Adrenal gland (tissue), 12 donors: ENCODE data around the gene ZCCHC7. TPM values are rescaled to one million over a fixed set of nuclear protein-coding genes. Genes with fewer than 3 reads are reported as not detected.

Experiments
- DNase-seq, 7 donors: peaks; one replicate each; pipeline ENCODE4 v3.0.0-alpha.2; 2019 to 2020
- H3K27ac ChIP-seq, 5 donors: fragments of 200-600 bp; sonication (generic) in 4 of 5; 1 replicate in 3 of 5; 2 replicates in 2 of 5; pipeline versions ENCODE4 v1.5.1 to v1.8.0; 2016 to 2020; ENCODE audit warnings: mild to moderate bottlenecking in 1 of 5
- H3K27me3 ChIP-seq: fragments of 200-600 bp; 2 replicates; pipeline ENCODE4 v1.8.0; 2021
- H3K36me3 ChIP-seq, 2 donors: fragments of 200-600 bp; replicated peaks in 1 of 2; 1 replicate in 1 of 2; 2 replicates in 1 of 2; pipeline versions ENCODE4 v1.5.1 to v1.8.0; 2018 to 2022
- H3K4me1 ChIP-seq, 2 donors: fragments of 200-600 bp; replicated peaks in 1 of 2; 1 replicate in 1 of 2; 2 replicates in 1 of 2; pipeline versions ENCODE4 v1.5.1 to v1.8.0; 2018 to 2021
- H3K4me3 ChIP-seq, 4 donors: fragments of 200-600 bp; sonication (generic) in 3 of 4; one replicate each; pipeline ENCODE4 v1.5.1; 2016 to 2018
- H3K9me3 ChIP-seq, 3 donors: fragments of 200-600 bp; sonication (generic) in 1 of 3; replicated peaks in 1 of 3; 1 replicate in 2 of 3; 2 replicates in 1 of 3; pipeline versions ENCODE4 v1.5.1 to v1.8.0; 2016 to 2021
- CTCF ChIP-seq, 6 experiments: fragments of 450-650 bp in 4 of 6; fragments of 200-600 bp in 2 of 6; sonication (generic) in 1 of 6; IDR thresholded peaks; 1 replicate in 5 of 6; 2 replicates in 1 of 6; pipeline versions ENCODE4 v1.5.1 to v1.8.0; 2016 to 2021; ENCODE audit warnings: antibody characterized with exemption in 6 of 6, mild to moderate bottlenecking in 2 of 6, moderate library complexity in 1 of 6
- POLR2A ChIP-seq, 2 donors: fragments of 450-650 bp; IDR thresholded peaks; one replicate each; pipeline ENCODE4 v1.6.1; 2017; ENCODE audit warnings: antibody characterized with exemption in 2 of 2, mild to moderate bottlenecking in 2 of 2, moderate library complexity in 1 of 2
- WGBS, 4 donors: extraction: QIAGEN DNeasy Blood & Tissue Kit in 2 of 4; methylation state at CpG; one replicate each; pipeline versions ENCODE4 v1.1.5 to v1.1.7; 2013 to 2017; 5-methylcytosine and 5-hydroxymethylcytosine counted together
- intact Hi-C, 2 donors: fragments of 100-400 bp; cut with DNase I; formaldehyde crosslinking; loops; one replicate each; pipeline versions ENCODE4 v1.14.1 to v1.15.0; 2022 to 2023
- polyA plus RNA-seq, 3 donors: library from polyadenylated mRNA; stranded (reverse); fragments of 200-250 nt in 2 of 3; fragments of 350-450 nt in 1 of 3; fragmentation: Illumina TruSeq in 1 of 3; extraction: RNeasy Lipid Tissue Mini Kit (QIAGEN cat#74804) in 1 of 3; gene quantifications; one replicate each; pipeline ENCODE4 v1.2.3, GENCODE V29; 2013 to 2014
- total RNA-seq, 9 donors: library from RNA; depleted of rRNA in 4 of 9; stranded (reverse); fragments of >200 nt in 4 of 9; fragments of 120-200 nt in 1 of 9; fragmentation: NEBNext Ultra II Directional in 1 of 9; extraction: Animal tissue kit (Norgen Biotek cat#: 25700) in 1 of 9; gene quantifications; one replicate each; pipeline versions ENCODE4 v1.1.0 to v1.2.4, GENCODE V29; 2013 to 2023
- donor health status: healthy with polysubstance abuse.
- donor health status: Bipolar disorder and iron deficiency.
- donor health status: DM: yes; HTN: yes; CAD: no.
- donor health status: DM: no; HTN: no; CAD: no.
- donor health status: DM: no; HTN: no; CAD: no.
- donor health status: DM: yes; HTN: yes; CAD: no.

The ZCCHC7 gene
- total and polyA plus RNA-seq, 12 donors: 6.0 to 21.3 (median 18.8) TPM

GRCh38 chr9:37242089-37242488 lies 121.7 kb downstream of the ZCCHC7 start:
- no peaks in the 10 kb centered on the region for H3K9me3 ChIP-seq
- no peaks in the 10 kb centered on the region for H3K27me3 ChIP-seq
- H3K4me3 ChIP-seq: no peak overlapping the region
- no peaks in the 10 kb centered on the region for H3K4me1 ChIP-seq
- no peak overlapping the region for H3K27ac ChIP-seq
- TF ChIP-seq POLR2A (IDR thresholded peaks at IDR 0.05) (no peak), CTCF (IDR thresholded peaks at IDR 0.05) (no peak)
- H3K36me3 ChIP-seq: no peaks in the 10 kb centered on the region
- 88 to 98% (median 93%) methylated on average over 1 of the region's 1 CpG for WGBS, 4 donors
- no peak for DNase-seq
- intact Hi-C loops: no loop called here

DNA sequence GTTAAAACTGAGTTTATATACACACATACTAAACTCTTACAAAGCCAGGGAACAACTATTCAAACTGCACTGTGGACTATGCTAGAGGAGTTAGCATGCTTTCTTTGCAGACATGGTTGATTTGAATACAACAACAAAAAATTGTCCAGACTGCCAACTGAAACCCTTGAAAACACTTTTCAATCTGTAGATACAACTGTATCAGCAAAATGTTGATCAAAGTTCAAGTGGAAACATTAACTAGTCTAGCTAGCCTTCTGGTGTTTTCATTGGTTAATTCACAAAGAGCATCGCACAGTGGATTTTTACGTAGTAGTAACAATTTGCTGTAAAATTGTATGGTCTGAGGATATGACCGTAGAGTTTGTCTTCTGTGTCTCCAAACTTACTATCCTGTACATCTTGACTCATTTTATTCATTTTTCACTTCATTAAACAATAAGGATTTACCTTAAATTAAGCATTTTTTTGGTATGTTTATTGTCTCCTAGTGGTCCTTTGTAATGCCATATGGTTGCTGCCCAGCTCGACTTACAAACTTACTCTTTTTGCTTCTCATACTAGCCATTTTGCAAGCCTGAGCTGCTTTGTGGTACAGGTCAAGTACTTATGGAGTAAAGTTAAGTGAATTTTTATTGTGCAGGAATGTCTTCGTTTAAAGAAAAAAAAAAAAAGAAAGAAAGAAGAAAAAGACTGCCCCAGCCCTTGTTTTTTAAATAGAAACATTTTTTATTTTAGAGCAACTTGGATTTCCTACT lies 123.4 kb downstream of the ZCCHC7 start:
- intact Hi-C loops: no loop called here
- H3K36me3 ChIP-seq: no peaks in the 10 kb centered on the region
- WGBS, 4 donors: 83 to 94% (median 87%) methylated on average over 5 of the region's 5 CpGs
- H3K27me3 ChIP-seq: no peaks in the 10 kb centered on the region
- TF ChIP-seq POLR2A (IDR thresholded peaks at IDR 0.05) (no peak), CTCF (IDR thresholded peaks at IDR 0.05) (no peak)
- H3K4me3 ChIP-seq: no peak overlapping the region
- no peaks in the 10 kb centered on the region for H3K9me3 ChIP-seq
- DNase-seq: no peak
- H3K27ac ChIP-seq: no peak overlapping the region
- H3K4me1 ChIP-seq: no peaks in the 10 kb centered on the region

DNA sequence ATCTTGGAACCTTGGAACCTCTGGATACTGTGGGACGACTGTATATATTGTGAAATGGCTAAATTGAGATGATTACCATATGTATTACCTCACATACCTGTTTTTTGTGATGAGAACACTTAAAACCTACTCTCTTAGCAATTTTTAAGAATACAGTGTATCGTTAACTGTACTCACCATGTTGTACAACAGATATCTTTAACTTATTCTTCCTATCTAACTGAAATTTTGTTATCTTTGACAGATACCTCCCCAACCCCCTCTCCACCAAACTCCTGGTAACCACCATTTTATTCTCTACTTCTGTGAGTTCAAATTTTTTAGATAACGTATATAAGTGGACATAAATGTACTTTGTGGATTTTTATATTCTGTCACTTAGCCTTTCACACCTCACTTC lies 126.5 kb downstream of the ZCCHC7 start:
- no peak overlapping the region for H3K27ac ChIP-seq
- no peaks in the 10 kb centered on the region for H3K27me3 ChIP-seq
- H3K4me1 ChIP-seq: no peaks in the 10 kb centered on the region
- 94 to 98% (median 96%) methylated on average over 3 of the region's 3 CpGs for WGBS, 4 donors
- no peak for TF ChIP-seq CTCF (IDR thresholded peaks at IDR 0.05)
- no peak for TF ChIP-seq POLR2A (IDR thresholded peaks at IDR 0.05)
- no peaks in the 10 kb centered on the region for H3K9me3 ChIP-seq
- no peaks in the 10 kb centered on the region for H3K36me3 ChIP-seq
- no peak for DNase-seq
- no peak overlapping the region for H3K4me3 ChIP-seq
- intact Hi-C loops: no loop called here

- Histone ChIP-seq H3K9me3 (no peaks in the 10 kb centered on the region), H3K27ac (no peak overlapping the region), H3K4me1 (no peaks in the 10 kb centered on the region), H3K27me3 (no peaks in the 10 kb centered on the region), H3K36me3 (no peaks in the 10 kb centered on the region), H3K4me3 (no peak overlapping the region)
- intact Hi-C loops: no loop called here
- TF ChIP-seq POLR2A (IDR thresholded peaks at IDR 0.05): no peak
- TF ChIP-seq CTCF (IDR thresholded peaks at IDR 0.05): no peak
- no peak for DNase-seq
Observed at GRCh38 chr9:37248651-37249163, 128.3 kb downstream of the ZCCHC7 start.
